Measurements from ENCODE around the gene GSTO1. TPM values are rescaled to one million over a fixed set of nuclear protein-coding genes. Genes with fewer than 3 reads are reported as not detected.

GSTO1 gene
- polyA plus RNA-seq, 1 donor (not counting 4 experiments of a cell fraction or from before 2014, with no cell fraction given), result 338 TPM

GRCh38 chr10:104316321-104317099, 61.8 kb downstream of the GSTO1 start:
- Histone ChIP-seq H3K9me1 (ENCODE audit: control insufficient read depth, extremely low read depth, insufficient read depth, low read length) (peaks cover 3% of the 10 kb centered on the region), H3K79me2 (ENCODE audit: control insufficient read depth, insufficient read depth, low read length) (peaks cover 85% of the 10 kb centered on the region), H2AFZ (ENCODE audit: control insufficient read depth, low read length) (no peak overlapping the region), H3K9ac (ENCODE audit: control insufficient read depth, extremely low read depth, insufficient read depth, low read length) (no peak overlapping the region), H3K36me3 (ENCODE audit: control insufficient read depth in 2 of 2, extremely low read depth in 1 of 2, insufficient read depth in 2 of 2, low read length in 2 of 2) (peaks cover 21 to 25% of the 10 kb centered on the region in 2 experiments), H3K9me3 (ENCODE audit: control insufficient read depth, low read depth, low read length) (no peaks in the 10 kb centered on the region), H3K4me2 (ENCODE audit: control insufficient read depth, extremely low read depth, insufficient read depth, low read depth, low read length) (no peak overlapping the region), H3K27ac (ENCODE audit: control insufficient read depth, insufficient read depth, low read length) (no peak overlapping the region), H3K4me1 (ENCODE audit: control insufficient read depth, extremely low read depth, insufficient read depth, low read length) (peaks cover 48% of the 10 kb centered on the region), H4K20me1 (ENCODE audit: control insufficient read depth, extremely low read depth, insufficient read depth, low read length) (peaks cover 11% of the 10 kb centered on the region), H3K4me3 (ENCODE audit: control insufficient read depth in 2 of 3, extremely low read depth in 1 of 3, insufficient read depth in 2 of 3, low read depth in 1 of 3, low read length in 3 of 3) (no peak overlapping the region), H3K27me3 (ENCODE audit: control insufficient read depth, extremely low read depth, insufficient read depth, low read length) (no peaks in the 10 kb centered on the region)
- DNase-seq (ENCODE audit: low read depth, low spot score) (no peak), FAIRE-seq (no peak)
- dilution Hi-C loops (cut with MboI; ENCODE audit: extremely low pct_ligation_motif_present, low sequenced_read_pairs), result no loop called here
- TF ChIP-seq CTCF (optimal IDR thresholded peaks at IDR 0.05 in 1 of 3, IDR thresholded peaks at IDR 0.05 in 1 of 3, conservative IDR thresholded peaks at IDR 0.05 in 1 of 3; ENCODE audit: extremely low read depth in 1 of 3, insufficient read depth in 2 of 3, low read length in 3 of 3) (no peak), EZH2 (IDR thresholded peaks at IDR 0.05; ENCODE audit: low read length) (no peak)

Small RNA genes lying within 50 kb of the gene (small RNA-seq; reads per million reads assigned to genes)
- gene MIR4482 (ENCODE audit: insufficient read length in 3 of 3, low read depth in 3 of 3, low replicate concordance in 1 of 3) (0 to 0.50 (median 0) reads per million in 3 experiments), gene MIR609 (ENCODE audit: insufficient read length in 3 of 3, low read depth in 3 of 3, low replicate concordance in 1 of 3) (0 reads per million in 3 experiments)

Other genes with a start within 250 kb of the GSTO1 start
- gene COL17A1, start 169.0 kb upstream of the GSTO1 start, polyA plus RNA-seq, result 2,386 to 3,374 TPM (median 2,587 TPM) in 3 replicates
- gene SFR1, start 132.7 kb upstream of the GSTO1 start, polyA plus RNA-seq, result 6.1 to 10.9 TPM (median 10.4 TPM) in 3 replicates
- 0.20 to 0.26 TPM (median 0.25 TPM) in 3 replicates for gene CFAP43, start 22.5 kb upstream of the GSTO1 start, polyA plus RNA-seq
- 42.7 to 56.9 TPM (median 47.1 TPM) in 3 replicates for gene GSTO2, start 14.3 kb downstream of the GSTO1 start, polyA plus RNA-seq
- gene ITPRIP, start 83.6 kb downstream of the GSTO1 start, polyA plus RNA-seq, result 11.9 to 13.8 TPM (median 12.1 TPM) in 3 replicates
- gene CFAP58, start 98.9 kb downstream of the GSTO1 start, polyA plus RNA-seq, result 0.82 to 2.3 TPM (median 1.4 TPM) in 3 replicates